Esophagus squamous epithelium (tissue), 4 donors: ENCODE data around the gene CD99.

Experiments
- CTCF ChIP-seq, 6 experiments: fragments of 450-650 bp in 4 of 6; fragments of 200-600 bp in 2 of 6; sonication (generic) in 2 of 6; IDR thresholded peaks; one replicate each; pipeline ENCODE4 v1.5.1; 2016 to 2019; ENCODE audit warnings: antibody characterized with exemption in 6 of 6, mild to moderate bottlenecking in 4 of 6, moderate library complexity in 4 of 6
- POLR2A ChIP-seq, 4 donors: fragments of 450-650 bp; IDR thresholded peaks; one replicate each; pipeline ENCODE4 v1.6.1; 2017; ENCODE audit warnings: antibody characterized with exemption in 4 of 4, mild to moderate bottlenecking in 4 of 4, moderate library complexity in 3 of 4

DNA sequence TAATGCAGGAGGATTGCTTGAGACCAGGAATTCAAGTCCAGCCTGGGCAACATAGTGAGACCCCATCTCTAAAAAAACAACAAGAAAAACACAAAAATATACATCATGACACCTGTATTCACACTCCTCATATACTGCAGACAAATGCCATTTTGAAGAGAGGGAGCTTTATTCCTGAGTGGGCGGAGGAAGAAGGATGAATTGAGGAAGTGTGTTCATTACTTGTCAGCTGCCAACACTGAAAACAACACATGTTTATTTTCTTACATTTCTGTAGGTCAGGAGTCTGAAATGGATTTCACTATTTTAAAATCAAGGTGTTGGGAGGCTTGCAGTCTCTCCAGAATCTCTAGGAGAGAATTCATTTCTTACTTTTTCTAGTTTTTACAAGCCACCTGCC lies 47.2 kb upstream of the CD99 start:
- no peak for TF ChIP-seq POLR2A (IDR thresholded peaks at IDR 0.05)
- TF ChIP-seq CTCF (IDR thresholded peaks at IDR 0.05) = no peak
